CD4-positive, alpha-beta T cell treated with Interleukin-15 for 1 hour (primary cell): ENCODE measurements around the gene DTD2.

Experiments
- DNase-seq: peaks from one replicate; pipeline ENCODE4 v3.0.0-alpha.2; 2020

DTD2 gene

GRCh38 chr14:31403707-31404106 is 53.6 kb downstream of the DTD2 start:
- DNase-seq, result no peak

GRCh38 chr14:31402764-31403439 is 54.4 kb downstream of the DTD2 start:
- DNase-seq, result no peak

- no peak for DNase-seq
Measured at GRCh38 chr14:31401369-31401932, 55.9 kb downstream of the DTD2 start.

- DNase-seq, result no peak
Measured at GRCh38 chr14:31400031-31400638, 57.2 kb downstream of the DTD2 start.
